Heart left ventricle (tissue), 16 donors: ENCODE data around the gene AADACL3. TPM values are rescaled to one million over a fixed set of nuclear protein-coding genes. Genes with fewer than 3 reads are reported as not detected.

ENCODE experiments used
- ATAC-seq, 4 donors: fragments of 200-7000 bp; cut with Tn5 transposase; one replicate each; pipeline ENCODE4 v1.9.1; 2020 to 2022; ENCODE audit warnings: moderate library complexity in 4 of 4, mild to moderate bottlenecking in 3 of 4, moderate number of reproducible peaks in 1 of 4
- DNase-seq, 5 donors: peaks; one replicate each; pipeline ENCODE4 v3.0.0-alpha.2; 2020
- H3K27ac ChIP-seq, 12 donors: fragments of 200-600 bp; sonication (generic) in 4 of 12; one replicate each; pipeline versions ENCODE4 v1.5.0 to v1.8.0; 2016 to 2022; ENCODE audit warnings: mild to moderate bottlenecking in 2 of 12
- H3K27me3 ChIP-seq, 9 donors: fragments of 200-600 bp; sonication (generic) in 2 of 9; one replicate each; pipeline versions ENCODE4 v1.5.1 to v1.8.0; 2016 to 2022; ENCODE audit warnings: mild to moderate bottlenecking in 3 of 9
- H3K36me3 ChIP-seq, 9 donors: fragments of 200-600 bp; sonication (generic) in 2 of 9; one replicate each; pipeline versions ENCODE4 v1.5.0 to v1.8.0; 2018 to 2022; ENCODE audit warnings: mild to moderate bottlenecking in 2 of 9
- H3K4me1 ChIP-seq, 12 donors: fragments of 200-600 bp; sonication (generic) in 4 of 12; one replicate each; pipeline versions ENCODE4 v1.5.0 to v1.8.0; 2016 to 2022; ENCODE audit warnings: mild to moderate bottlenecking in 3 of 12
- H3K4me3 ChIP-seq, 12 donors: fragments of 200-600 bp; sonication (generic) in 4 of 12; one replicate each; pipeline versions ENCODE4 v1.5.0 to v1.8.0; 2017 to 2022; ENCODE audit warnings: mild to moderate bottlenecking in 9 of 12, moderate library complexity in 4 of 12
- H3K9me3 ChIP-seq, 12 donors: fragments of 200-600 bp; sonication (generic) in 4 of 12; one replicate each; pipeline versions ENCODE4 v1.5.0 to v1.8.0; 2016 to 2022; ENCODE audit warnings: mild to moderate bottlenecking in 1 of 12
- POLR2A ChIP-seq, 2 donors: fragments of 450-650 bp; IDR thresholded peaks; one replicate each; pipeline ENCODE4 v1.6.1; 2017; ENCODE audit warnings: antibody characterized with exemption in 2 of 2, mild to moderate bottlenecking in 2 of 2, moderate library complexity in 2 of 2
- WGBS, 4 donors: extraction: QIAGEN DNeasy Blood & Tissue Kit in 2 of 4; methylation state at CpG; one replicate each; pipeline versions ENCODE4 v1.1.5 to v1.1.7; 2013 to 2018; 5-methylcytosine and 5-hydroxymethylcytosine counted together
- intact Hi-C, 10 donors: fragments of 100-400 bp; cut with DNase I; formaldehyde crosslinking; loops; one replicate each; pipeline versions ENCODE4 v1.11.1 to v1.14.2; 2022
- polyA plus RNA-seq, 2 donors: library from polyadenylated mRNA; stranded (reverse); fragments of 200-250 nt; gene quantifications; one replicate each; pipeline ENCODE4 v1.2.3, GENCODE V29; 2013
- total RNA-seq, 9 donors: library from RNA; depleted of rRNA in 2 of 9; stranded (reverse); fragments of >200 nt in 2 of 9; fragmentation: NEBNext Ultra II Directional in 3 of 9; extraction: Animal tissue kit (Norgen Biotek cat#: 25700) in 3 of 9; gene quantifications; one replicate each; pipeline versions ENCODE4 v1.1.0 to v1.2.4, GENCODE V29; 2016 to 2023
- TF ChIP-seq, protein P1 (sequence below), 12 donors: fragments of 200-600 bp; sonication (generic) in 4 of 12; IDR thresholded peaks; one replicate each; pipeline versions ENCODE4 v1.5.0 to v1.8.0; 2018 to 2022; ENCODE audit warnings: antibody characterized with exemption in 12 of 12, mild to moderate bottlenecking in 5 of 12
- donor health status: ischemic (EF 13 %, LVEDD 7.1; RV severe dilation, severe dysfunction).
- donor health status: healthy with polysubstance abuse.
- donor health status: DM: no; HTN: yes; CAD: no.
- donor health status: DM: no; HTN: no; CAD: no.
- donor health status: ischemic (EF 25% LVEDD 6.9; RV normal size, moderate dysfunction).
- donor health status: ischemic (EF 25% LVEDD 5.7; RV mildly dilated, moderate dysfunction).
- donor health status: healthy.
- donor health status: DM: yes; HTN: yes; CAD: no.
- donor health status: ischemic (EF 35%, LVEDD 5.7; RV mildly dilated, moderate dysfunction).
- donor health status: nonischemic (EF 11% LVEDD 7.7; RV severe dilation, severe dysfunction).
- donor health status: DM: yes; HTN: yes; CAD: no.
- donor health status: PGD.
- donor health status: ischemic (EF 29% LVEDD 5.4; RV normal size, mild dysfunction).
- donor health status: nonischemic (EF 23%, LVEDD 6.1; RV moderate dilation, normal function).

The AADACL3 gene
- total and polyA plus RNA-seq, 11 donors, result not detected

DNA sequence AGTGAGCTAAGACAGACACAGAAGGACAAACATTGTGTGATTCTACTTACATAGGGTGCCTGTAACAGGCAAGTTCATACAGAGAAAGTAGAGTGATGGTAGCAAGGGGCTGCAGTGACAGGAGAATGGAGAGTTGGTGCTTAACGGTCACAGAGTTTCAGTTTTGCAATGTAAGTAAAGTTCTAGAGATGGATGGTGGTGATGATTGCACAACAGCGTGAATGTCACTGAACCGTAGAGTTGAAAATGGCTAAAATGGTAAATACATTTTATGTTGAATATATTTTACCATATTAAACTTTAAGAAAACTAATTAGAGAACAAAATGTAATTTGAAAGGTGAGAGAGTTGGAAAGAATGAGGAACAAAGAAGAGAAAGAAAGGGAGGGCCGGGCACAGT is 38.8 kb downstream of the AADACL3 start:
- Histone ChIP-seq H3K4me3 (no peak overlapping the region), H3K27ac (no peak overlapping the region), H3K9me3 (peaks cover 0 to 9% (median under 1%) of the 10 kb centered on the region in 12 donors), H3K36me3 (no peaks in the 10 kb centered on the region), H3K27me3 (peaks cover 0 to 22% (median 11%) of the 10 kb centered on the region in 9 donors), H3K4me1 (no peaks in the 10 kb centered on the region)
- 81 to 84% (median 83%) methylated on average over 4 of the region's 4 CpGs for WGBS, 4 donors
- DNase-seq (no peak), ATAC-seq (no peak)
- TF ChIP-seq POLR2A (IDR thresholded peaks at IDR 0.05), result no peak
- TF ChIP-seq, protein P1, sequence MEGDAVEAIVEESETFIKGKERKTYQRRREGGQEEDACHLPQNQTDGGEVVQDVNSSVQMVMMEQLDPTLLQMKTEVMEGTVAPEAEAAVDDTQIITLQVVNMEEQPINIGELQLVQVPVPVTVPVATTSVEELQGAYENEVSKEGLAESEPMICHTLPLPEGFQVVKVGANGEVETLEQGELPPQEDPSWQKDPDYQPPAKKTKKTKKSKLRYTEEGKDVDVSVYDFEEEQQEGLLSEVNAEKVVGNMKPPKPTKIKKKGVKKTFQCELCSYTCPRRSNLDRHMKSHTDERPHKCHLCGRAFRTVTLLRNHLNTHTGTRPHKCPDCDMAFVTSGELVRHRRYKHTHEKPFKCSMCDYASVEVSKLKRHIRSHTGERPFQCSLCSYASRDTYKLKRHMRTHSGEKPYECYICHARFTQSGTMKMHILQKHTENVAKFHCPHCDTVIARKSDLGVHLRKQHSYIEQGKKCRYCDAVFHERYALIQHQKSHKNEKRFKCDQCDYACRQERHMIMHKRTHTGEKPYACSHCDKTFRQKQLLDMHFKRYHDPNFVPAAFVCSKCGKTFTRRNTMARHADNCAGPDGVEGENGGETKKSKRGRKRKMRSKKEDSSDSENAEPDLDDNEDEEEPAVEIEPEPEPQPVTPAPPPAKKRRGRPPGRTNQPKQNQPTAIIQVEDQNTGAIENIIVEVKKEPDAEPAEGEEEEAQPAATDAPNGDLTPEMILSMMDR (IDR thresholded peaks at IDR 0.05), result no peak
- intact Hi-C loops, result no loop called here

DNA sequence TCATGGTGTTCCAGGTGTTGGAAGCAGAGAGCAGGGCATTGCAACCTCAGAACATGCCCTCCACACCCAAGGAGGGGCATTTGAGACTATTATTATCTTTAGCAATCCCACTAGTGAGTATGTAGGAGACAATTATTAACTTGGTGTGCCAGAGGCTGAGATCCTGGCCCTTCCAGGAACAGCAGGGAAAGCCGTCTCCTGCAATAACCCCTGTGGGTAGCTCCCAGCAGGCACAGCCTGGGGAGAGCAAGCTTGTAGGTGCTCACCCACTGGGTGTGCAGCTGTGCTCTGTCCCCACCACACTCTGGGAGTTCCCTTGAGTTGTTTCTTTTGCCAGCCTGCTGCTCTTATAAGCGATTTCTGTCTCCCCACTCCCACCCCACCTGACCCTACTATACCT is 40.4 kb downstream of the AADACL3 start:
- 33 to 70% (median 47%) methylated on average over 2 of the region's 2 CpGs for WGBS, 4 donors
- DNase-seq (no peak), ATAC-seq (no peak)
- peaks cover 0 to 29% (median 10%) of the 10 kb centered on the region in 9 donors for H3K27me3 ChIP-seq
- H3K27ac ChIP-seq, result no peak overlapping the region
- H3K36me3 ChIP-seq, result no peaks in the 10 kb centered on the region
- intact Hi-C loops, result no loop called here
- H3K9me3 ChIP-seq, result no peaks in the 10 kb centered on the region
- H3K4me1 ChIP-seq, result no peaks in the 10 kb centered on the region
- no peak overlapping the region for H3K4me3 ChIP-seq
- no peak for TF ChIP-seq POLR2A (IDR thresholded peaks at IDR 0.05)
- TF ChIP-seq, protein P1 (IDR thresholded peaks at IDR 0.05), result no peak

DNA sequence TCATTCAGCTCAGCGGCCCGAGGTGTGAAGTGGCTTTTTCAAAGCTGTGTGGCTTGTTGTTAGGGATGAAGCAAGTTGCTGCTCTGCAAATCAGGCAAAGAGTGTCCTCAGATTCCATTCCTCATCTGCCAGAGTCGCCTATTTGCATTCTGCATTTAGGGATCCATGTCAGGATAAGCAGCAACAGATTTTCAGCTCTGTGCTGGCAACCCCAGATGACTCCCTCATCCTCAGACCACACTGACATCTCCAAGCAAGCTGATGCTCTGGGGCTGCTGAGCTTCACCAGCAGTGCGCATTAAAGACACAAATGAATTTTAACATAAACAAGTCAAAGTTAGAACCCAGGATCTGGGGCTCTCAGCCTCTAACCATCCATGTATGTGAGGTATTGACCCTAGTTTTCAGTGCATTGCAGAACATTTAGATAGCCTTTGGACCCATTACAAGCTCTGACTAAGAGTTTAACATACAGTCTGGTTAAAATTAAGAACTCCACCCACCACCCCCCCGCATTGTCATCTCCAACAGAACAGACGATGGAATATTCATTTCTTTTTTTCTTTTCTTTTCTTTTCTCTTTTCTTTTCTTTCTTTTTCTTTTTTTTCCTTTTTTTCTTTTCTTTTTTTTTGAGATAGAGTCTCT is 41.0 kb downstream of the AADACL3 start:
- ATAC-seq (no peak), DNase-seq (no peak)
- no peak overlapping the region for H3K4me3 ChIP-seq
- intact Hi-C loops, result no loop called here
- H3K9me3 ChIP-seq, result no peaks in the 10 kb centered on the region
- H3K36me3 ChIP-seq, result no peaks in the 10 kb centered on the region
- no peak overlapping the region for H3K27ac ChIP-seq
- H3K4me1 ChIP-seq, result no peaks in the 10 kb centered on the region
- TF ChIP-seq, protein P1 (IDR thresholded peaks at IDR 0.05), result no peak
- TF ChIP-seq POLR2A (IDR thresholded peaks at IDR 0.05), result no peak
- 72 to 78% (median 73%) methylated on average over 4 to 6 of the region's 6 CpGs for WGBS, 4 donors
- peaks cover 0 to 33% (median 10%) of the 10 kb centered on the region in 9 donors for H3K27me3 ChIP-seq

DNA sequence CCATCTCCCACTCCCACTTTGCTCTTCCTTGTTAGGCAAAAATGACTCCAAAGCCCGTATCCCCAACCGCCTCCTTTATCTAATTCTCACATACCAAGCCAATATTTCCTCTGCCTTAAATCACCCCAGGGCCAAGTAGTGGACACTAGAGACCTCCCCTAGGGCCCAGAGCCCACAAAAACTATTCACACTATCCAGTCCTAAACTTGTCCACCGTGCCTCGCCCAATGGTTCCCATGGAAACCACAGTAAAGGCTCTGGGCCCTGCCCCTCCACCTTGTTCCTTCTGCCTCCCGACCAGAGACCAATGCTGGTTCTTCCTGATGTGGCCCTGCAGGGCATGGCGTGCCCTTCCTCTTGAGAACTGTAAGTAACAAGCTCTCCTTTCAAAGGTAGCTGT is 41.9 kb downstream of the AADACL3 start:
- Histone ChIP-seq H3K27ac (no peak overlapping the region), H3K4me3 (no peak overlapping the region), H3K27me3 (peaks cover 0 to 33% (median 9%) of the 10 kb centered on the region in 9 donors), H3K36me3 (no peaks in the 10 kb centered on the region), H3K9me3 (no peaks in the 10 kb centered on the region), H3K4me1 (no peaks in the 10 kb centered on the region)
- WGBS, 4 donors, result 58 to 69% (median 65%) methylated on average over 6 of the region's 6 CpGs
- ATAC-seq (no peak), DNase-seq (no peak)
- intact Hi-C loops, result no loop called here
- no peak for TF ChIP-seq POLR2A (IDR thresholded peaks at IDR 0.05)
- TF ChIP-seq, protein P1 (IDR thresholded peaks at IDR 0.05), result no peak
